HCT116 (cell line): Measurements from ENCODE around the gene KRTAP5-5. TPM values are rescaled to one million over a fixed set of nuclear protein-coding genes. Genes with fewer than 3 reads are reported as not detected.

Experiments
- ATAC-seq: fragments of 200-7000 bp; cut with Tn5 transposase; 2 replicates; pipeline ENCODE4 v1.9.1; 2020; ENCODE audit warnings: mild to moderate bottlenecking, moderate library complexity
- BruUV-seq: library from RNA; stranded (reverse); fragments of 400-500 nt; replicated peaks from 2 replicates; lab custom pipeline; 2021; lab: Mats Ljungman, UMichigan
- CTCF ChIA-PET: fragments of 300-600 bp; sonication (Branson Sonifier 250); formaldehyde crosslinking; loops from one replicate; lab custom pipeline; 2021; ENCODE audit warnings: antibody characterized with exemption; lab: Charles Lee
- POLR2A ChIA-PET: fragments of 300-600, 350-600 bp; sonication (Branson Sonifier 250); formaldehyde crosslinking; loops from one replicate; lab custom pipeline; 2021; ENCODE audit warnings: antibody characterized with exemption; lab: Charles Lee
- RAD21 ChIA-PET, 2 experiments: fragments of 300-600 bp; sonication (Branson Sonifier 250); formaldehyde crosslinking; loops; one replicate each; lab custom pipeline; 2023; ENCODE audit warnings: low total read pairs in 2 of 2; ENCODE audit not compliant: uncharacterized antibody in 2 of 2, unreplicated experiment in 2 of 2, low non-redundant PET in 1 of 2; lab: Charles Lee
- DNase-seq: peaks from one replicate; pipeline ENCODE4 v3.0.0-alpha.2; 2010; ENCODE audit warnings: low read depth, low spot score
- H2AFZ ChIP-seq: fragments of 200-600 bp; shearing (Covaris generic), sonication (generic); 2 replicates; pipeline ENCODE4 v1.6.1; 2017; ENCODE audit warnings: low read depth, mixed run types, mixed read lengths, antibody characterized with exemption, low read length; ENCODE audit not compliant: poor library complexity, severe bottlenecking
- H3K27ac ChIP-seq: 2 replicates; pipeline ENCODE4 v1.5.1; 2012; ENCODE audit warnings: low read depth, low read length
- H3K27me3 ChIP-seq: fragments of 200-600 bp; sonication (generic); 2 replicates; pipeline ENCODE4 v1.6.1; 2016; ENCODE audit warnings: mixed run types, low read length, mixed read lengths; ENCODE audit not compliant: insufficient read depth
- H3K36me3 ChIP-seq, 2 experiments: fragments of 200-500 bp in 1 of 2; fragments of 200-600 bp in 1 of 2; sonication (Bioruptor generic) in 1 of 2; sonication (generic) in 1 of 2; 2 replicates each; pipeline versions ENCODE4 v1.5.1 to v1.6.1; 2014 to 2016; ENCODE audit warnings: low read length in 2 of 2, inconsistent platforms in 1 of 2, mixed read lengths in 1 of 2, mixed run types in 1 of 2; ENCODE audit not compliant: insufficient read depth in 2 of 2, control insufficient read depth in 1 of 2
- H3K4me1 ChIP-seq, 2 experiments: fragments of 200-600 bp in 1 of 2; sonication (generic) in 1 of 2; 2 replicates each; pipeline versions ENCODE4 v1.5.1 to v1.6.1; 2012 to 2017; ENCODE audit warnings: low read length in 2 of 2, inconsistent platforms in 1 of 2, mild to moderate bottlenecking in 1 of 2, mixed read lengths in 1 of 2, mixed run types in 1 of 2, moderate library complexity in 1 of 2; ENCODE audit not compliant: insufficient read depth in 2 of 2, control insufficient read depth in 1 of 2
- H3K4me2 ChIP-seq: fragments of 200-600 bp; sonication (generic); 2 replicates; pipeline ENCODE4 v1.6.1; 2017; ENCODE audit warnings: mixed run types, low read length, mixed read lengths
- H3K4me3 ChIP-seq, 2 experiments: fragments of 200-600 bp in 1 of 2; sonication (generic) in 1 of 2; replicated peaks in 1 of 2; 2 replicates each; pipeline ENCODE4 v1.5.1; 2011 to 2016; ENCODE audit warnings: low read length in 2 of 2, control low read depth in 1 of 2, low read depth in 1 of 2, mild to moderate bottlenecking in 1 of 2, mixed read lengths in 1 of 2, mixed run types in 1 of 2
- H3K79me2 ChIP-seq: fragments of 200-600 bp; sonication (generic); 2 replicates; pipeline ENCODE4 v1.6.1; 2017; ENCODE audit warnings: mild to moderate bottlenecking, mixed run types, low read length, moderate library complexity, mixed read lengths; ENCODE audit not compliant: insufficient read depth
- H3K9ac ChIP-seq: fragments of 200-600 bp; sonication (generic); 2 replicates; pipeline ENCODE4 v1.6.1; 2016; ENCODE audit warnings: low read length, mixed read lengths
- H3K9me2 ChIP-seq: fragments of 200-600 bp; sonication (generic), shearing (Covaris generic); 2 replicates; pipeline ENCODE4 v1.6.1; 2017; ENCODE audit warnings: mixed run types, mild to moderate bottlenecking, moderate library complexity; ENCODE audit not compliant: insufficient read depth
- H3K9me3 ChIP-seq, 2 experiments: fragments of 200-500 bp in 1 of 2; fragments of 200-600 bp in 1 of 2; sonication (Bioruptor generic) in 1 of 2; sonication (generic) in 1 of 2; 2 replicates each; pipeline ENCODE4 v1.6.1; 2014 to 2017; ENCODE audit warnings: low read length in 2 of 2, mixed read lengths in 2 of 2, inconsistent platforms in 1 of 2, low read depth in 1 of 2, mild to moderate bottlenecking in 1 of 2, mixed run types in 1 of 2, moderate library complexity in 1 of 2; ENCODE audit not compliant: control insufficient read depth in 1 of 2, insufficient read depth in 1 of 2
- H4K20me1 ChIP-seq: fragments of 200-600 bp; sonication (generic), shearing (Covaris generic); 2 replicates; pipeline ENCODE4 v1.6.1; 2017; ENCODE audit warnings: mixed run types, mild to moderate bottlenecking, moderate library complexity; ENCODE audit not compliant: insufficient read depth
- EGR1 ChIP-seq: IDR thresholded peaks from 2 replicates; pipeline ENCODE4 v1.6.1; 2012; ENCODE audit warnings: low read depth
- ELF1 ChIP-seq: IDR thresholded peaks from 2 replicates; pipeline ENCODE4 v1.6.1; 2012; ENCODE audit warnings: low read depth, borderline replicate concordance
- FOSL1 ChIP-seq: IDR thresholded peaks from 2 replicates; pipeline ENCODE4 v1.6.1; 2012; ENCODE audit warnings: low read depth
- JUND ChIP-seq: IDR thresholded peaks from 2 replicates; pipeline ENCODE4 v1.6.1; 2012
- SIN3A ChIP-seq: IDR thresholded peaks from 2 replicates; pipeline ENCODE4 v1.6.1; 2012; ENCODE audit warnings: low read depth
- SP1 ChIP-seq: IDR thresholded peaks from 2 replicates; pipeline ENCODE4 v1.6.1; 2012; ENCODE audit warnings: low read depth
- TCF7L2 ChIP-seq: IDR thresholded peaks from 2 replicates; pipeline ENCODE4 v1.7.0; 2011; ENCODE audit warnings: borderline replicate concordance, inconsistent platforms; ENCODE audit not compliant: insufficient read depth, insufficient read length; ENCODE audit errors: extremely low read depth
- ZFX ChIP-seq: fragments of 450-650 bp; IDR thresholded peaks from 2 replicates; pipeline ENCODE4 v1.6.1; 2017
- ZNF274 ChIP-seq: fragments of 200-500 bp; sonication (Bioruptor generic); IDR thresholded peaks from 2 replicates; pipeline ENCODE4 v1.6.1; 2014; ENCODE audit warnings: mild to moderate bottlenecking, low read depth, low read length, inconsistent platforms
- intact Hi-C: fragments of 100-400 bp; cut with micrococcal nuclease; formaldehyde crosslinking; loops from 2 replicates; pipeline ENCODE4 v1.10.0; 2022
- total RNA-seq: library from RNA; stranded (reverse); gene quantifications from one replicate; pipeline ENCODE4 v1.2.1, GENCODE V29; 2021; ENCODE audit not compliant: unreplicated experiment
- TF ChIP-seq, protein P1 (sequence below): IDR thresholded peaks from 2 replicates; pipeline ENCODE4 v1.6.1; 2012
- TF ChIP-seq, protein P2 (sequence below), 3 experiments: fragments of 200-600 bp in 1 of 3; sonication (generic) in 1 of 3; IDR thresholded peaks in 2 of 3; conservative IDR thresholded peaks in 1 of 3; 2 replicates each; pipeline ENCODE4 v1.5.1; 2012 to 2017; ENCODE audit warnings: low read depth in 2 of 3, low read length in 2 of 3, antibody characterized with exemption in 1 of 3, borderline replicate concordance in 1 of 3, control low read depth in 1 of 3, mild to moderate bottlenecking in 1 of 3, mixed read lengths in 1 of 3, mixed run types in 1 of 3, moderate library complexity in 1 of 3; ENCODE audit not compliant: insufficient read depth in 1 of 3
- TF ChIP-seq, protein P3 (sequence below): IDR thresholded peaks from 2 replicates; pipeline ENCODE4 v1.6.1; 2012; ENCODE audit warnings: low read depth
- TF ChIP-seq, protein P4 (sequence below): IDR thresholded peaks from 2 replicates; pipeline ENCODE4 v1.6.1; 2012

The KRTAP5-5 gene
- total RNA-seq, 1 experiment from 2014 or later = not detected

DNA sequence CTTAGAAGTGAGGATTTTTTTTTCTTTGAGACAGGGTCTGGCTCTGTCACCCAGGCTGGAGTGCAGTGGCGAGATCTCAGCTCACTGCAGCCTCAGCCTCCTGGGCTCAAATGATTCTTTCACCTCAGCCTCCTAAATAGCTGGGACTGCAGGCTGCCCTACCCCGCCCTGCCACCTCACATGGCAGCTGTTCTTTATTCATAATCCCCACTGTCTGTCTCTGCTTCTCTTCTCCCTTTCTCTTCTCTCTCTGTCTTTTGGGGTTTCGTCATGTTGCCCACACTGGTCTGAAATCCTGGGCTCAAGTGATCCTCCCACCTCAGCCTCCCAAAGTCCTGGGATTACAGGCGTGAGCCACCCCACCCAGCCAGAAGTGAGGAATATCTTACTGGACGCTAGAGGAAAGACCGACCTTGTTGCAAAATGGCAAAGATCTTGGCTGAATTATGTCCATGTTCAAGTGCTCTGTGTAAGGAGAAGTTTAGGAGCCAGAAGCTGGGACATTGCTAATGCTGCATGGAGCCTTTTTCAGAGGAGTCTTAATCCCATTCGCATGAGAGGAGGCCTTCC is 21.9 kb downstream of the KRTAP5-5 start:
- no peak for DNase-seq
- H3K27me3 ChIP-seq = no peaks in the 10 kb centered on the region
- ATAC-seq = no peak
- H3K79me2 ChIP-seq = no peaks in the 10 kb centered on the region
- RAD21 ChIA-PET = no interaction called here
- no peak for TF ChIP-seq SIN3A
- no peaks in the 10 kb centered on the region for H3K9me3 ChIP-seq
- no TSS peak for BruUV-seq
- H3K36me3 ChIP-seq = no peaks in the 10 kb centered on the region
- no peak overlapping the region for H3K4me2 ChIP-seq
- intact Hi-C loops = loop anchor here (5.0 kb wide), 1 partner anchor 231 kb away; no protein-coding TSS in a partner anchor
- H2AFZ ChIP-seq = no peak overlapping the region
- no peak overlapping the region for H3K27ac ChIP-seq
- H3K9me2 ChIP-seq = no peaks in the 10 kb centered on the region
- no peak overlapping the region for H3K9ac ChIP-seq
- H3K4me3 ChIP-seq = no peak overlapping the region
- CTCF ChIA-PET = interaction anchor here (1.6 to 1.7 kb wide), 3 partner anchors 12 to 500 kb away, joined by 3 to 11 read pairs (median 4); no protein-coding TSS in a partner anchor
- no peaks in the 10 kb centered on the region for H4K20me1 ChIP-seq
- H3K4me1 ChIP-seq = peaks cover 0 to 7% of the 10 kb centered on the region in 2 experiments; a peak in 3 of 4 replicates
- POLR2A ChIA-PET = no interaction called here

DNA sequence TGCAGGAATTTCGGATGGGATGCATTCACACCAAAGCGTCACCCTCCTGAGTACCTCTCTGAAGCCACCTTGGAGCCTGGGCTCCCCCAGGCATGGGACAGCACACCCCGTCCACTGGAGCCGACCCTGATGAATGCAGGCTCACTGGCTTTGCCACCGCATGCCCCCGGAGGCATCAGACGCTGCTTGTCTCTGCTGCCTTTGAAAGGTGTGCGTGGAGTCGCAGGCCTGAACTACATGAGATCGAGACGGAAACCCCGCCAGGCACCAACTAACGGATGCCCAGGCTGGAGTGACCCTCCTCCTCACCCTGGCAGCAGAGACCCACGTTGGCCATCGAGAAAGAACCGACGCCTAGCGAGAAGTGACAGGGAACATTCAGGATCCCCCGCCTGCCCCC is 22.5 kb downstream of the KRTAP5-5 start:
- no peaks in the 10 kb centered on the region for H4K20me1 ChIP-seq
- no peak for ATAC-seq
- H3K79me2 ChIP-seq = no peaks in the 10 kb centered on the region
- no peaks in the 10 kb centered on the region for H3K27me3 ChIP-seq
- H3K4me2 ChIP-seq = no peak overlapping the region
- intact Hi-C loops = loop anchor here (1.0 to 5.0 kb wide), 4 partner anchors 41 to 500 kb away; no protein-coding TSS in a partner anchor
- no peaks in the 10 kb centered on the region for H3K36me3 ChIP-seq
- ChIA-PET CTCF (interaction anchor here (0.7 to 2.4 kb wide), 31 partner anchors 9 to 534 kb away, joined by 3 to 129 read pairs (median 5); partner anchors contain the start of genes H19, MRPL23 and SYT8), RAD21 (interaction anchor here (0.8 to 1.3 kb wide), 17 partner anchors 42 to 504 kb away, joined by 3 to 26 read pairs (median 4); no protein-coding TSS in a partner anchor), POLR2A (interaction anchor here (1.0 to 1.2 kb wide), 3 partner anchors 175 to 182 kb away, joined by 3 to 6 read pairs (median 5); no protein-coding TSS in a partner anchor)
- H3K4me1 ChIP-seq = peaks cover 0 to 7% of the 10 kb centered on the region in 2 experiments; a peak in 3 of 4 replicates
- no peak for DNase-seq
- no peaks in the 10 kb centered on the region for H3K9me2 ChIP-seq
- H3K4me3 ChIP-seq = no peak overlapping the region
- no peak overlapping the region for H3K27ac ChIP-seq
- BruUV-seq = no TSS peak
- no peak overlapping the region for H2AFZ ChIP-seq
- H3K9me3 ChIP-seq = no peaks in the 10 kb centered on the region
- H3K9ac ChIP-seq = no peak overlapping the region
- TF ChIP-seq ELF1 (no peak), JUND (no peak), SIN3A (no peak), SP1 (no peak), ZFX (no peak), ZNF274 (no peak), EGR1 (no peak), FOSL1 (no peak), TCF7L2 (no peak)
- TF ChIP-seq, protein P1, sequence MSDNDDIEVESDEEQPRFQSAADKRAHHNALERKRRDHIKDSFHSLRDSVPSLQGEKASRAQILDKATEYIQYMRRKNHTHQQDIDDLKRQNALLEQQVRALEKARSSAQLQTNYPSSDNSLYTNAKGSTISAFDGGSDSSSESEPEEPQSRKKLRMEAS = no peak
- TF ChIP-seq, protein P2, sequence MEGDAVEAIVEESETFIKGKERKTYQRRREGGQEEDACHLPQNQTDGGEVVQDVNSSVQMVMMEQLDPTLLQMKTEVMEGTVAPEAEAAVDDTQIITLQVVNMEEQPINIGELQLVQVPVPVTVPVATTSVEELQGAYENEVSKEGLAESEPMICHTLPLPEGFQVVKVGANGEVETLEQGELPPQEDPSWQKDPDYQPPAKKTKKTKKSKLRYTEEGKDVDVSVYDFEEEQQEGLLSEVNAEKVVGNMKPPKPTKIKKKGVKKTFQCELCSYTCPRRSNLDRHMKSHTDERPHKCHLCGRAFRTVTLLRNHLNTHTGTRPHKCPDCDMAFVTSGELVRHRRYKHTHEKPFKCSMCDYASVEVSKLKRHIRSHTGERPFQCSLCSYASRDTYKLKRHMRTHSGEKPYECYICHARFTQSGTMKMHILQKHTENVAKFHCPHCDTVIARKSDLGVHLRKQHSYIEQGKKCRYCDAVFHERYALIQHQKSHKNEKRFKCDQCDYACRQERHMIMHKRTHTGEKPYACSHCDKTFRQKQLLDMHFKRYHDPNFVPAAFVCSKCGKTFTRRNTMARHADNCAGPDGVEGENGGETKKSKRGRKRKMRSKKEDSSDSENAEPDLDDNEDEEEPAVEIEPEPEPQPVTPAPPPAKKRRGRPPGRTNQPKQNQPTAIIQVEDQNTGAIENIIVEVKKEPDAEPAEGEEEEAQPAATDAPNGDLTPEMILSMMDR (IDR thresholded peaks at IDR 0.05 in 2 of 3, conservative IDR thresholded peaks at IDR 0.05 in 1 of 3; ENCODE audit: borderline replicate concordance in 1 of 3, insufficient read depth in 1 of 3, low read depth in 2 of 3, low read length in 2 of 3) = no peak
- TF ChIP-seq, protein P3, sequence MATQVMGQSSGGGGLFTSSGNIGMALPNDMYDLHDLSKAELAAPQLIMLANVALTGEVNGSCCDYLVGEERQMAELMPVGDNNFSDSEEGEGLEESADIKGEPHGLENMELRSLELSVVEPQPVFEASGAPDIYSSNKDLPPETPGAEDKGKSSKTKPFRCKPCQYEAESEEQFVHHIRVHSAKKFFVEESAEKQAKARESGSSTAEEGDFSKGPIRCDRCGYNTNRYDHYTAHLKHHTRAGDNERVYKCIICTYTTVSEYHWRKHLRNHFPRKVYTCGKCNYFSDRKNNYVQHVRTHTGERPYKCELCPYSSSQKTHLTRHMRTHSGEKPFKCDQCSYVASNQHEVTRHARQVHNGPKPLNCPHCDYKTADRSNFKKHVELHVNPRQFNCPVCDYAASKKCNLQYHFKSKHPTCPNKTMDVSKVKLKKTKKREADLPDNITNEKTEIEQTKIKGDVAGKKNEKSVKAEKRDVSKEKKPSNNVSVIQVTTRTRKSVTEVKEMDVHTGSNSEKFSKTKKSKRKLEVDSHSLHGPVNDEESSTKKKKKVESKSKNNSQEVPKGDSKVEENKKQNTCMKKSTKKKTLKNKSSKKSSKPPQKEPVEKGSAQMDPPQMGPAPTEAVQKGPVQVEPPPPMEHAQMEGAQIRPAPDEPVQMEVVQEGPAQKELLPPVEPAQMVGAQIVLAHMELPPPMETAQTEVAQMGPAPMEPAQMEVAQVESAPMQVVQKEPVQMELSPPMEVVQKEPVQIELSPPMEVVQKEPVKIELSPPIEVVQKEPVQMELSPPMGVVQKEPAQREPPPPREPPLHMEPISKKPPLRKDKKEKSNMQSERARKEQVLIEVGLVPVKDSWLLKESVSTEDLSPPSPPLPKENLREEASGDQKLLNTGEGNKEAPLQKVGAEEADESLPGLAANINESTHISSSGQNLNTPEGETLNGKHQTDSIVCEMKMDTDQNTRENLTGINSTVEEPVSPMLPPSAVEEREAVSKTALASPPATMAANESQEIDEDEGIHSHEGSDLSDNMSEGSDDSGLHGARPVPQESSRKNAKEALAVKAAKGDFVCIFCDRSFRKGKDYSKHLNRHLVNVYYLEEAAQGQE = no peak
- TF ChIP-seq, protein P4, sequence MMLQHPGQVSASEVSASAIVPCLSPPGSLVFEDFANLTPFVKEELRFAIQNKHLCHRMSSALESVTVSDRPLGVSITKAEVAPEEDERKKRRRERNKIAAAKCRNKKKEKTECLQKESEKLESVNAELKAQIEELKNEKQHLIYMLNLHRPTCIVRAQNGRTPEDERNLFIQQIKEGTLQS = no peak
